Measurements from ENCODE around the gene ITGAE. TPM values are rescaled to one million over a fixed set of nuclear protein-coding genes. Genes with fewer than 3 reads are reported as not detected.

ITGAE gene
- total RNA-seq, 1 experiment from 2014 or later: 20.9 TPM

GRCh38 chr17:3665834-3666233 is 135.2 kb downstream of the ITGAE start:
- Histone ChIP-seq H3K27ac (ENCODE audit: low read length) (no peak overlapping the region), H3K9me3 (ENCODE audit: control insufficient read depth, insufficient read depth, low read depth, low read length) (no peaks in the 10 kb centered on the region), H3K36me3 (ENCODE audit: control insufficient read depth, insufficient read depth, low read length) (peaks cover 10% of the 10 kb centered on the region; the same call in 1 of the 2 replicates), H3K27me3 (ENCODE audit: control insufficient read depth, insufficient read depth, low read length) (no peaks in the 10 kb centered on the region), H3K4me3 (ENCODE audit: low read depth in 2 of 2, low read length in 2 of 2) (no peak overlapping the region), H3K4me1 (ENCODE audit: control insufficient read depth, insufficient read depth, low read length) (0 out of 2 replicates have a peak, but pooled peaks cover 7% of the 10 kb centered on the region)
- CTCF ChIA-PET: no interaction called here
- in situ Hi-C loops (cut with HindIII; ENCODE audit: low pct_unique_long_range_greater_than_20kb, low sequenced_read_pairs): no loop called here
- TF ChIP-seq SIN3A (IDR thresholded peaks at IDR 0.05; ENCODE audit: borderline replicate concordance, insufficient read depth, low read depth, low read length) (no peak), REST (IDR thresholded peaks at IDR 0.05; ENCODE audit: insufficient read depth in 1 of 2, low read depth in 2 of 2, low read length in 1 of 2) (no peak)
- no peak for DNase-seq (ENCODE audit: low read depth, low spot score)
- no TSS peak for BruUV-seq (replicated peaks)
- intact Hi-C loops (cut with micrococcal nuclease; ENCODE audit: unreplicated experiment): no loop called here
- POLR2A ChIA-PET: no interaction called here
- ATAC-seq: no peak

Other genes with a start within 250 kb of the ITGAE start
- 0.31 TPM for gene TRPV3, start 243.4 kb downstream of the ITGAE start, total RNA-seq (2021; ENCODE audit: unreplicated experiment)
- gene TRPV1, start 191.8 kb downstream of the ITGAE start, total RNA-seq (2021; ENCODE audit: unreplicated experiment): 3.4 TPM
- gene SHPK, start 164.9 kb downstream of the ITGAE start, total RNA-seq (2021; ENCODE audit: unreplicated experiment): 8.4 TPM
- gene CTNS, start 164.4 kb downstream of the ITGAE start, total RNA-seq (2021; ENCODE audit: unreplicated experiment): 20.4 TPM
- gene TAX1BP3, start 132.6 kb downstream of the ITGAE start, total RNA-seq (2021; ENCODE audit: unreplicated experiment): 122 TPM
- 65.9 TPM for gene EMC6, start 132.4 kb downstream of the ITGAE start, total RNA-seq (2021; ENCODE audit: unreplicated experiment)
- 14.9 TPM for gene P2RX5, start 105.0 kb downstream of the ITGAE start, total RNA-seq (2021; ENCODE audit: unreplicated experiment)
- gene HASPIN, start 77.3 kb downstream of the ITGAE start, total RNA-seq (2021; ENCODE audit: unreplicated experiment): 10.6 TPM
- gene NCBP3, start 45.1 kb upstream of the ITGAE start, total RNA-seq (2021; ENCODE audit: unreplicated experiment): 28.1 TPM
- 6.7 TPM for gene CAMKK1, start 91.9 kb upstream of the ITGAE start, total RNA-seq (2021; ENCODE audit: unreplicated experiment)
- not detected for gene P2RX1, start 115.3 kb upstream of the ITGAE start, total RNA-seq (2021; ENCODE audit: unreplicated experiment)
- 29.7 TPM for gene ATP2A3, start 163.2 kb upstream of the ITGAE start, total RNA-seq (2021; ENCODE audit: unreplicated experiment)

All from Panc1 (cell line).